NCI-H1105 (cell line): ENCODE results near the gene MFSD11.
A peak's percentile ranks its signal among the peaks of the same experiment; 100 is the strongest.
"Not testable (repeated sequence)": the region's sequence is repeated elsewhere in the genome, so short reads cannot be mapped to it uniquely, and the experiment has no call there.

ENCODE experiments used
- DNase-seq: peaks from one replicate; lab custom pipeline; 2025; lab: John Stamatoyannopoulos, UW

MFSD11 gene

GRCh38 chr17:76709077-76709950 is 28.6 kb upstream of the MFSD11 start:
- DNase-seq = no peak

GRCh38 chr17:76709951-76710862 is 27.7 kb upstream of the MFSD11 start:
- not testable (repeated sequence) for DNase-seq

GRCh38 chr17:76710863-76711611 is 26.9 kb upstream of the MFSD11 start, which contains the start of gene MXRA7:
MXRA7 (minus strand) TSS chr17:76710965; CDS start chr17:76710946, 19 bp downstream.
- DNase-seq = peak; percentile 43

GRCh38 chr17:76712321-76712720 is 25.6 kb upstream of the MFSD11 start:
- not testable (repeated sequence) for DNase-seq

GRCh38 chr17:76713765-76714164 is 24.2 kb upstream of the MFSD11 start:
- DNase-seq = no peak

GRCh38 chr17:76714336-76714735 is 23.6 kb upstream of the MFSD11 start:
- DNase-seq = no peak

GRCh38 chr17:76714822-76715495 is 23.0 kb upstream of the MFSD11 start:
- DNase-seq = peak; percentile 13

GRCh38 chr17:76715496-76715830 is 22.5 kb upstream of the MFSD11 start:
- no peak for DNase-seq

- DNase-seq = no peak
Observed at GRCh38 chr17:76716146-76716838, 21.6 kb upstream of the MFSD11 start.

GRCh38 chr17:76716839-76717215 is 21.1 kb upstream of the MFSD11 start:
- no peak for DNase-seq

- no peak for DNase-seq
Observed at GRCh38 chr17:76718516-76718915, 19.4 kb upstream of the MFSD11 start.

GRCh38 chr17:76720211-76720610 is 17.7 kb upstream of the MFSD11 start:
- no peak for DNase-seq

GRCh38 chr17:76720941-76721340 is 17.0 kb upstream of the MFSD11 start:
- no peak for DNase-seq

- DNase-seq = no peak
Observed at GRCh38 chr17:76721463-76721862, 16.5 kb upstream of the MFSD11 start.

- no peak for DNase-seq
Observed at GRCh38 chr17:76722279-76722678, 15.6 kb upstream of the MFSD11 start.

GRCh38 chr17:76722977-76723376 is 14.9 kb upstream of the MFSD11 start:
- not testable (repeated sequence) for DNase-seq

- DNase-seq = no peak
Observed at GRCh38 chr17:76723812-76724211, 14.1 kb upstream of the MFSD11 start.

GRCh38 chr17:76725580-76726230 is 12.2 kb upstream of the MFSD11 start:
- DNase-seq = peak; percentile 20

- peak; percentile 89 for DNase-seq
Observed at GRCh38 chr17:76726231-76726775, 11.6 kb upstream of the MFSD11 start, which contains the start of gene JMJD6. JMJD6 (minus strand) TSS chr17:76726606; CDS start chr17:76726475, 131 bp downstream.
